ENCODE measurements around the gene RBKS. TPM values are rescaled to one million over a fixed set of nuclear protein-coding genes. Genes with fewer than 3 reads are reported as not detected.

Gene RBKS
- total and polyA plus RNA-seq, 12 donors, result 0.88 to 9.1 (median 5.0) TPM

DNA sequence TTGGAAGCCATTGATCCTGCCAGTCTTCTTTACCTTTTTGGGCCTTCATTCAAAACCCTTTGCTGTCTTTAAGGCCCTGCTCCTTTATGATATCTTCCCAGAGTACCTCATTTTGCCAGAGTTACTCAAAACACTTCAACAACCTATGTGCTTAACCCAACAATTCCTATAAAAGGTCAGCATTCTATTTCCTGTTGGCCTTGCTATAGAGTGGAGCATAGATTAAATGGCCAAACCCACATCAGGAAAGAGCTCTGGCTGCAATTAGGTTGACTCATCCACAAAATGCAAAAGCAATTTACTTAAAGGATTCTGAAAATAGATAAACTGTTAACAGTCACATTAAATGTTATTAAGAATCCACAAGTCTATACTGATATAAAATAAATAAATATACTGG is 97.4 kb downstream of the RBKS start:
- TF ChIP-seq, protein P1, sequence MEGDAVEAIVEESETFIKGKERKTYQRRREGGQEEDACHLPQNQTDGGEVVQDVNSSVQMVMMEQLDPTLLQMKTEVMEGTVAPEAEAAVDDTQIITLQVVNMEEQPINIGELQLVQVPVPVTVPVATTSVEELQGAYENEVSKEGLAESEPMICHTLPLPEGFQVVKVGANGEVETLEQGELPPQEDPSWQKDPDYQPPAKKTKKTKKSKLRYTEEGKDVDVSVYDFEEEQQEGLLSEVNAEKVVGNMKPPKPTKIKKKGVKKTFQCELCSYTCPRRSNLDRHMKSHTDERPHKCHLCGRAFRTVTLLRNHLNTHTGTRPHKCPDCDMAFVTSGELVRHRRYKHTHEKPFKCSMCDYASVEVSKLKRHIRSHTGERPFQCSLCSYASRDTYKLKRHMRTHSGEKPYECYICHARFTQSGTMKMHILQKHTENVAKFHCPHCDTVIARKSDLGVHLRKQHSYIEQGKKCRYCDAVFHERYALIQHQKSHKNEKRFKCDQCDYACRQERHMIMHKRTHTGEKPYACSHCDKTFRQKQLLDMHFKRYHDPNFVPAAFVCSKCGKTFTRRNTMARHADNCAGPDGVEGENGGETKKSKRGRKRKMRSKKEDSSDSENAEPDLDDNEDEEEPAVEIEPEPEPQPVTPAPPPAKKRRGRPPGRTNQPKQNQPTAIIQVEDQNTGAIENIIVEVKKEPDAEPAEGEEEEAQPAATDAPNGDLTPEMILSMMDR (IDR thresholded peaks at IDR 0.05), result no peak
- no peaks in the 10 kb centered on the region for H3K27me3 ChIP-seq
- DNase-seq (no peak), ATAC-seq (no peak)
- H3K4me1 ChIP-seq, result peaks cover 7 to 40% (median 29%) of the 10 kb centered on the region in 9 donors
- peaks cover 0 to 3% (median 0%) of the 10 kb centered on the region in 11 donors for H3K9me3 ChIP-seq
- no peak overlapping the region for H3K4me3 ChIP-seq
- H3K27ac ChIP-seq, result no peak overlapping the region
- no peaks in the 10 kb centered on the region for H3K36me3 ChIP-seq
- intact Hi-C loops (cut with DNase I), result loop anchor here in 1 of 10 donors (10.0 kb wide), 1 partner anchor 602 kb away; the partner anchor contains the start of gene FOSL2

DNA sequence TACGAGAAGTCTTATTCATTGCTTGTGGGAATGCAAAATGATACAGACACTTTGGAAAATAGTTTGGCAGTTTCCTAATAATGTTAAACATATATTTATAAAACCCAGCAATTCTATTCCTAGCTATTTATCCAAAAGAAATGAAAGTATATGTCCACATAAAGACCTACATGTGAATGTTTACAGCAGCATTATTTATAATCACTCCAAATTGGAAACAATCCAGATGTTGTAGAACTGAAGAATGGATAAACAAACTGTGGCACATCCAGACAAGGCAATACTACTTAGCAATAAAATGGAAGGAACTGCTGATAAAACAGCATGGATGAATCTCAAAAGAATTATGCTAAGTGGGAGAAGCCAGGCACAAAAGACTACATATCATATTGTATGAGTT is 99.4 kb downstream of the RBKS start:
- Histone ChIP-seq H3K4me3 (no peak overlapping the region), H3K4me1 (peaks cover 0 to 21% (median 12%) of the 10 kb centered on the region in 9 donors), H3K27me3 (no peaks in the 10 kb centered on the region), H3K27ac (no peak overlapping the region), H3K36me3 (no peaks in the 10 kb centered on the region), H3K9me3 (peaks cover 0 to 3% (median 0%) of the 10 kb centered on the region in 11 donors)
- ATAC-seq, result no peak
- DNase-seq, result no peak
- 94 to 95% methylated on average over 1 of the region's 1 CpG for WGBS, 2 donors
- TF ChIP-seq, protein P1 (IDR thresholded peaks at IDR 0.05), result no peak
- intact Hi-C loops (cut with DNase I), result loop anchor here in 1 of 10 donors (10.0 kb wide), 1 partner anchor 604 kb away; the partner anchor contains the start of gene FOSL2

DNA sequence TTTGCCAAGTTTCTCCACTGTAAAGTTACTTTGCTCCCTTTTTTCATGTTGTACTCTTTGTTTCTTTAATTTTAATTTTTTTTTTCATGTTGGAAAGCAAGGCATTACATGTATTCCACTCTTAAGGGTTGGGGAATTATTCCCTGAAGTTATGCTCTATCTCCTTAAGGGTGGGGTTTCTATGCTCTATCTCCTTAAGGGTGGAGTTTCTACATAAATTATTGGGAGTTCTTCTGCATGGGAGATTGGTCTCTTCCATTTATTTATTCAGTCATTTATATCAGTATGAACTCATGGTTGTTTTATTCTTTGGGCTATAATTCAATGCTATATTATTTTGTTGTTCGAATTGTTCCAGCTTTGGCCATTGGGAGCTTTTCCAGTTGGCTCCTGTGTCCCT is 107.5 kb downstream of the RBKS start:
- Histone ChIP-seq H3K36me3 (peaks cover 0 to 30% (median 0%) of the 10 kb centered on the region in 9 donors), H3K27me3 (no peaks in the 10 kb centered on the region), H3K4me1 (peaks cover 0 to 55% (median 21%) of the 10 kb centered on the region in 9 donors), H3K9me3 (no peaks in the 10 kb centered on the region), H3K27ac (peak overlapping the region in 2 of 10 donors; percentile 13 to 25), H3K4me3 (no peak overlapping the region)
- no peak for DNase-seq
- 91 to 92% methylated on average over 1 of the region's 1 CpG for WGBS, 2 donors
- intact Hi-C loops (cut with DNase I), result no loop called here
- TF ChIP-seq, protein P1 (IDR thresholded peaks at IDR 0.05), result no peak
- no peak for ATAC-seq

DNA sequence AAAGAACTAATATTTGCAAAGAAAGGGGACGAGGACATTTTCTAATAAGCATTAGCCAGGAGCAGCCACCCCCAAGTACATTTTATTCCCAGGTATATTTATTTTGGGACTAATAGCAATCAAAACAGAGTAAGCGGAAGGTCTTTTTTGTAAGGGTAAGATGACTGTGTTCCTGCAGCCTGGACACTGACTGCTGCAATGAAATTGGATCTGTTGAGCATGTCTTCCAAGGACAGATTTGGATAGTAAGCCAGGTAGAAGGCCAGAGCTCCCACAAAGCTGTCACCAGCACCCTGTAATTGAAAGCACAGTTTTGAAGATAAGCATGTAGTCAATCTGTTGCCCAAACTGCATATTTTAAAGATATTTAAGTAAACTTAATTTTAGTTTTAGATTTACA is 108.7 kb downstream of the RBKS start:
- H3K9me3 ChIP-seq, result no peaks in the 10 kb centered on the region
- H3K4me3 ChIP-seq, result no peak overlapping the region
- WGBS, 2 donors, result 95 to 98% methylated on average over 2 of the region's 2 CpGs
- TF ChIP-seq, protein P1 (IDR thresholded peaks at IDR 0.05), result no peak
- H3K27me3 ChIP-seq, result no peaks in the 10 kb centered on the region
- H3K36me3 ChIP-seq, result peaks cover 0 to 36% (median 0%) of the 10 kb centered on the region in 9 donors
- ATAC-seq (no peak), DNase-seq (no peak)
- intact Hi-C loops (cut with DNase I), result loop anchor here in 1 of 10 donors (2.0 kb wide), 1 partner anchor 13 kb away; no protein-coding TSS in a partner anchor
- peaks cover 0 to 67% (median 30%) of the 10 kb centered on the region in 9 donors for H3K4me1 ChIP-seq
- peak overlapping the region in 6 of 10 donors; percentile 25 to 92 (median 68) for H3K27ac ChIP-seq

All from heart right ventricle (tissue), 16 donors.